Articular chondrocyte of knee joint (primary cell): ENCODE measurements around the gene TRAPPC6A. TPM values are rescaled to one million over a fixed set of nuclear protein-coding genes. Genes with fewer than 3 reads are reported as not detected.

Source experiments
- total RNA-seq: library from RNA; depleted of rRNA; stranded (reverse); fragments of >200 nt; gene quantifications from 2 replicates; pipeline ENCODE4 v1.2.3, GENCODE V29; 2012

TRAPPC6A gene
- 7.7 and 8.4 TPM in 2 replicates for total RNA-seq

GRCh38 chr19:45177817-45178261 is at the start of gene TRAPPC6A:
TSS of gene TRAPPC6A (minus strand) at chr19:45178237. CDS start at chr19:45178218, 19 bp downstream.

GRCh38 chr19:45178262-45179071 is 430 bp upstream of the TRAPPC6A start, which contains the start of gene BLOC1S3:
TSS of gene BLOC1S3 (plus strand) at chr19:45178784. CDS start at chr19:45179297, 513 bp downstream.

GRCh38 chr19:45160870-45161737 is 16.9 kb downstream of the TRAPPC6A start, which contains the start of gene NKPD1:
TSS of gene NKPD1 (minus strand) at chr19:45160982. CDS start at chr19:45160150, 832 bp downstream.

Other genes with a start within 250 kb of the TRAPPC6A start
- gene APOC4, start 236.0 kb downstream of the TRAPPC6A start, total RNA-seq = not detected in 2 replicates
- not detected in 2 replicates for gene APOC2, start 232.2 kb downstream of the TRAPPC6A start, total RNA-seq
- 35.1 and 37.4 TPM in 2 replicates for gene CLPTM1, start 222.9 kb downstream of the TRAPPC6A start, total RNA-seq
- 6.9 and 8.0 TPM in 2 replicates for gene RELB, start 176.8 kb downstream of the TRAPPC6A start, total RNA-seq
- 18.2 and 27.3 TPM in 2 replicates for gene CLASRP, start 139.2 kb downstream of the TRAPPC6A start, total RNA-seq
- gene ZNF296, start 101.8 kb downstream of the TRAPPC6A start, total RNA-seq = 0.11 TPM in 1 of 2 replicates, not detected in the other
- gene GEMIN7, start 99.0 kb downstream of the TRAPPC6A start, total RNA-seq = 13.2 and 20.1 TPM in 2 replicates
- gene PPP1R37, start 85.1 kb downstream of the TRAPPC6A start, total RNA-seq = 24.0 and 24.6 TPM in 2 replicates
- gene NKPD1, start 17.3 kb downstream of the TRAPPC6A start, total RNA-seq = under 0.01 TPM in 1 of 2 replicates, not detected in the other
- 6.1 and 7.6 TPM in 2 replicates for gene BLOC1S3, start 547 bp upstream of the TRAPPC6A start, total RNA-seq
- under 0.01 TPM in 1 of 2 replicates, not detected in the other for gene EXOC3L2, start 67.2 kb upstream of the TRAPPC6A start, total RNA-seq
- gene MARK4, start 73.0 kb upstream of the TRAPPC6A start, total RNA-seq = 12.0 and 14.0 TPM in 2 replicates
- gene CKM, start 144.6 kb upstream of the TRAPPC6A start, total RNA-seq = 0.11 TPM in 1 of 2 replicates, not detected in the other
- gene KLC3, start 162.5 kb upstream of the TRAPPC6A start, total RNA-seq = 0.11 and 0.26 TPM in 2 replicates
- 29.7 and 32.8 TPM in 2 replicates for gene ERCC2, start 192.3 kb upstream of the TRAPPC6A start, total RNA-seq
- gene PPP1R13L, start 226.8 kb upstream of the TRAPPC6A start, total RNA-seq = 8.0 and 12.3 TPM in 2 replicates
- gene POLR1G, start 228.4 kb upstream of the TRAPPC6A start, total RNA-seq = 4.2 and 4.6 TPM in 2 replicates
- gene ERCC1, start 245.7 kb upstream of the TRAPPC6A start, total RNA-seq = 72.3 and 77.5 TPM in 2 replicates